Amygdala (tissue), 56 donors: ENCODE measurements around the gene CAP2.
"Not testable (repeated sequence)": the region's sequence is repeated elsewhere in the genome, so short reads cannot be mapped to it uniquely, and the experiment has no call there.

Source experiments
- DNase-seq, 56 donors: peaks; one replicate each; lab custom pipeline; 2025; lab: John Stamatoyannopoulos, UW

Gene CAP2

GRCh38 chr6:17494919-17495318 lies 101.5 kb downstream of the CAP2 start:
- no peak for DNase-seq

- no peak for DNase-seq
Observed at GRCh38 chr6:17497535-17498095, 104.2 kb downstream of the CAP2 start.

- DNase-seq = no peak
Observed at GRCh38 chr6:17501442-17501841, 108.0 kb downstream of the CAP2 start.

GRCh38 chr6:17501982-17502704 lies 108.7 kb downstream of the CAP2 start:
- DNase-seq = no peak

GRCh38 chr6:17503051-17503450 lies 109.7 kb downstream of the CAP2 start:
- no peak for DNase-seq

GRCh38 chr6:17504005-17504404 lies 110.6 kb downstream of the CAP2 start:
- no peak for DNase-seq

- no peak for DNase-seq
Observed at GRCh38 chr6:17505062-17505476, 111.7 kb downstream of the CAP2 start.

- DNase-seq = no peak
Observed at GRCh38 chr6:17505767-17506280, 112.4 kb downstream of the CAP2 start.

GRCh38 chr6:17506531-17506930 lies 113.1 kb downstream of the CAP2 start:
- no peak for DNase-seq

- DNase-seq = no peak
Observed at GRCh38 chr6:17506962-17507361, 113.6 kb downstream of the CAP2 start.

- DNase-seq = no peak
Observed at GRCh38 chr6:17511084-17511483, 117.7 kb downstream of the CAP2 start.

GRCh38 chr6:17511580-17511979 lies 118.2 kb downstream of the CAP2 start:
- no peak for DNase-seq

- DNase-seq = no peak
Observed at GRCh38 chr6:17519120-17519519, 125.7 kb downstream of the CAP2 start.

GRCh38 chr6:17525637-17526036 lies 132.2 kb downstream of the CAP2 start:
- DNase-seq = no peak

- no peak for DNase-seq
Observed at GRCh38 chr6:17527076-17527475, 133.7 kb downstream of the CAP2 start.

GRCh38 chr6:17530321-17530835 lies 137.0 kb downstream of the CAP2 start:
- no peak for DNase-seq

- DNase-seq = no peak
Observed at GRCh38 chr6:17536586-17536985, 143.2 kb downstream of the CAP2 start.

GRCh38 chr6:17542243-17542642 lies 148.8 kb downstream of the CAP2 start:
- DNase-seq = no peak

- not testable (repeated sequence) for DNase-seq
Observed at GRCh38 chr6:17545681-17546080, 152.3 kb downstream of the CAP2 start.

GRCh38 chr6:17551383-17551958 lies 158.1 kb downstream of the CAP2 start:
- no peak for DNase-seq

- DNase-seq = no peak
Observed at GRCh38 chr6:17552861-17553260, 159.5 kb downstream of the CAP2 start.

GRCh38 chr6:17556014-17556413 lies 162.6 kb downstream of the CAP2 start:
- no peak for DNase-seq
